GM23338 (cell line): Measurements from ENCODE around the gene RCBTB2. TPM values are rescaled to one million over a fixed set of nuclear protein-coding genes. Genes with fewer than 3 reads are reported as not detected.
"Not testable (repeated sequence)": the region's sequence is repeated elsewhere in the genome, so short reads cannot be mapped to it uniquely, and the experiment has no call there.

Experiments
- ATAC-seq: fragments of 200-7000 bp; cut with Tn5 transposase; 3 replicates; pipeline ENCODE4 v1.9.1; 2020
- DNase-seq: peaks from one replicate; pipeline ENCODE4 v3.0.0-alpha.2; 2015; ENCODE audit warnings: low spot score
- H2AFZ ChIP-seq: fragments of 200-600 bp; sonication (generic); 2 replicates; pipeline ENCODE4 v1.8.0; 2016; ENCODE audit warnings: antibody characterized with exemption, mild to moderate bottlenecking, moderate library complexity
- H3F3A ChIP-seq: fragments of 200-600 bp; sonication (generic); replicated peaks from 2 replicates; pipeline ENCODE4 v1.8.0; 2017; ENCODE audit warnings: antibody characterized with exemption, mixed run types, low read depth
- H3K27ac ChIP-seq: fragments of 200-600 bp; sonication (generic); 2 replicates; pipeline ENCODE4 v1.6.1; 2016; ENCODE audit warnings: low read depth
- H3K27me3 ChIP-seq: fragments of 200-600 bp; sonication (generic); 2 replicates; pipeline ENCODE4 v1.8.0; 2016; ENCODE audit warnings: mild to moderate bottlenecking, mixed run types, moderate library complexity; ENCODE audit not compliant: insufficient read depth
- H3K36me3 ChIP-seq: fragments of 200-600 bp; sonication (generic); 2 replicates; pipeline ENCODE4 v1.8.0; 2016; ENCODE audit warnings: mild to moderate bottlenecking; ENCODE audit not compliant: insufficient read depth
- H3K4me1 ChIP-seq: fragments of 200-600 bp; sonication (generic); 2 replicates; pipeline ENCODE4 v1.8.0; 2016; ENCODE audit warnings: mild to moderate bottlenecking, moderate library complexity; ENCODE audit not compliant: insufficient read depth
- H3K4me2 ChIP-seq: fragments of 200-600 bp; sonication (generic); 2 replicates; pipeline ENCODE4 v1.7.1; 2017; ENCODE audit warnings: mixed run types
- H3K4me3 ChIP-seq: fragments of 200-600 bp; sonication (generic); 2 replicates; pipeline ENCODE4 v1.6.1; 2016; ENCODE audit warnings: mixed run types
- H3K79me2 ChIP-seq: fragments of 200-600 bp; sonication (generic); replicated peaks from 2 replicates; pipeline ENCODE4 v1.8.0; 2017; ENCODE audit warnings: mild to moderate bottlenecking; ENCODE audit not compliant: insufficient read depth
- H3K9me2 ChIP-seq: fragments of 200-600 bp; sonication (generic); 2 replicates; pipeline ENCODE4 v1.8.0; 2017; ENCODE audit not compliant: insufficient read depth
- H4K20me1 ChIP-seq: fragments of 200-600 bp; sonication (generic); replicated peaks from 2 replicates; pipeline ENCODE4 v1.8.0; 2017; ENCODE audit warnings: mild to moderate bottlenecking; ENCODE audit not compliant: insufficient read depth
- H3K27ac Mint-ChIP-seq: 2 replicates; pipeline ENCODE4 v1.8.0; 2020; ENCODE audit warnings: inconsistent platforms, mild to moderate bottlenecking, moderate library complexity, mixed read lengths
- H3K27me3 Mint-ChIP-seq: 3 replicates; pipeline ENCODE4 v1.8.0; 2022; ENCODE audit warnings: low read depth, mild to moderate bottlenecking, moderate library complexity, mixed read lengths, inconsistent platforms; ENCODE audit not compliant: insufficient read depth, poor library complexity
- H3K36me3 Mint-ChIP-seq: 3 replicates; pipeline ENCODE4 v1.8.0; 2021; ENCODE audit warnings: low read depth, mild to moderate bottlenecking, inconsistent platforms, moderate library complexity, mixed read lengths
- H3K4me1 Mint-ChIP-seq: 3 replicates; pipeline ENCODE4 v1.8.0; 2020; ENCODE audit warnings: mild to moderate bottlenecking, inconsistent platforms, mixed read lengths
- H3K4me3 Mint-ChIP-seq: 3 replicates; pipeline ENCODE4 v1.8.0; 2021; ENCODE audit warnings: moderate library complexity, mild to moderate bottlenecking, inconsistent platforms, mixed read lengths
- H3K9me3 Mint-ChIP-seq: 3 replicates; pipeline ENCODE4 v1.8.0; 2020; ENCODE audit warnings: moderate library complexity, mild to moderate bottlenecking, inconsistent platforms, mixed read lengths
- CREB1 ChIP-seq: fragments of 250-450 bp; sonication (Bioruptor Pico); IDR thresholded peaks from 2 replicates; pipeline ENCODE4 v1.5.0; 2020; ENCODE audit warnings: low read depth, mild to moderate bottlenecking, moderate library complexity
- CTCF ChIP-seq, 2 experiments: fragments of 200-600 bp in 1 of 2; sonication (generic) in 1 of 2; conservative IDR thresholded peaks; 2 replicates each; pipeline versions ENCODE4 v1.5.1 to v1.6.1; 2016 to 2017; ENCODE audit warnings: antibody characterized with exemption in 2 of 2, low read depth in 2 of 2, mild to moderate bottlenecking in 2 of 2, moderate library complexity in 1 of 2
- ETS1 ChIP-seq: IDR thresholded peaks from 2 replicates; pipeline ENCODE4 v1.6.1; 2016; ENCODE audit warnings: antibody characterized with exemption
- EZH2 ChIP-seq: fragments of 200-600 bp; sonication (generic); IDR thresholded peaks from one replicate; pipeline ENCODE4 v1.8.0; 2017; ENCODE audit warnings: antibody characterized with exemption, mild to moderate bottlenecking, low read depth; ENCODE audit not compliant: unreplicated experiment
- POLR2AphosphoS5 ChIP-seq: IDR thresholded peaks from 2 replicates; pipeline ENCODE4 v1.6.1; 2016; ENCODE audit warnings: antibody characterized with exemption, low read depth
- REST ChIP-seq: IDR thresholded peaks from one replicate; pipeline ENCODE4 v1.6.1; 2018; ENCODE audit warnings: antibody characterized with exemption; ENCODE audit not compliant: unreplicated experiment
- ZNF462 ChIP-seq: fragments of 250-450 bp; sonication (Bioruptor Pico); IDR thresholded peaks from 2 replicates; pipeline ENCODE4 v1.5.0; 2020; ENCODE audit warnings: mild to moderate bottlenecking, moderate library complexity
- polyA plus RNA-seq: library from polyadenylated mRNA; unstranded; fragments of >200 nt; fragmentation: Nextera tagmentation; extraction: Ambion mirVana; gene quantifications from 2 replicates; pipeline ENCODE4 v1.2.1, GENCODE V29; 2016
- total RNA-seq: library from RNA; depleted of rRNA; stranded (reverse); fragments of >200 nt; shearing (Covaris generic); gene quantifications from 2 replicates; pipeline ENCODE4 v1.2.3, GENCODE V29; 2014

Gene RCBTB2
- total and polyA plus RNA-seq, 2 experiments from 2014 or later: 8.1 to 20.8 TPM

- TF ChIP-seq CTCF (conservative IDR thresholded peaks at IDR 0.05; ENCODE audit: low read depth in 2 of 2): no peak
- TF ChIP-seq CREB1 (CRISPR knock-in tag): no peak
- no peak for TF ChIP-seq POLR2AphosphoS5
- no peak for TF ChIP-seq EZH2
- no peak for TF ChIP-seq REST
- TF ChIP-seq ETS1: no peak
Measured at GRCh38 chr13:48456546-48456945, 76.3 kb downstream of the RCBTB2 start (continued).

- not testable (repeated sequence) for H3K27ac Mint-ChIP-seq, H3K9me3 Mint-ChIP-seq, H3F3A ChIP-seq, H2AFZ ChIP-seq, DNase-seq, H4K20me1 ChIP-seq, H3K4me2 ChIP-seq, H3K36me3 Mint-ChIP-seq, H3K27me3 Mint-ChIP-seq, H3K27me3 ChIP-seq, H3K4me3 Mint-ChIP-seq, H3K4me3 ChIP-seq, H3K4me1 ChIP-seq, H3K79me2 ChIP-seq, H3K36me3 ChIP-seq, ATAC-seq, H3K27ac ChIP-seq, H3K4me1 Mint-ChIP-seq, H3K9me2 ChIP-seq
Measured at GRCh38 chr13:48451196-48451595, 81.7 kb downstream of the RCBTB2 start.

GRCh38 chr13:48449656-48450055 lies 83.2 kb downstream of the RCBTB2 start:
- Histone ChIP-seq H3K27ac (no peak overlapping the region), H3F3A (no peaks in the 10 kb centered on the region), H3K4me3 (no peak overlapping the region), H3K79me2 (no peaks in the 10 kb centered on the region), H3K4me1 (no peaks in the 10 kb centered on the region), H3K9me2 (no peaks in the 10 kb centered on the region), H3K4me2 (no peak overlapping the region), H2AFZ (no peak overlapping the region), H4K20me1 (no peaks in the 10 kb centered on the region; the same call in 1 of the 2 replicates), H3K27me3 (no peaks in the 10 kb centered on the region), H3K36me3 (no peaks in the 10 kb centered on the region)
- Mint-ChIP-seq H3K4me1 (peaks cover 6% of the 10 kb centered on the region; the same call in 2 of the 3 replicates), H3K27me3 (no peaks in the 10 kb centered on the region), H3K4me3 (no peak overlapping the region), H3K9me3 (peaks cover 6% of the 10 kb centered on the region; the same call in 2 of the 3 replicates), H3K27ac (no peak overlapping the region), H3K36me3 (no peaks in the 10 kb centered on the region)
- DNase-seq (no peak), ATAC-seq (no peak)
- TF ChIP-seq POLR2AphosphoS5 (no peak), CREB1 (CRISPR knock-in tag) (no peak), ZNF462 (no peak)
